Measurements from ENCODE around the gene CETP.
A peak's percentile ranks its signal among the peaks of the same experiment; 100 is the strongest.

The CETP gene

DNA sequence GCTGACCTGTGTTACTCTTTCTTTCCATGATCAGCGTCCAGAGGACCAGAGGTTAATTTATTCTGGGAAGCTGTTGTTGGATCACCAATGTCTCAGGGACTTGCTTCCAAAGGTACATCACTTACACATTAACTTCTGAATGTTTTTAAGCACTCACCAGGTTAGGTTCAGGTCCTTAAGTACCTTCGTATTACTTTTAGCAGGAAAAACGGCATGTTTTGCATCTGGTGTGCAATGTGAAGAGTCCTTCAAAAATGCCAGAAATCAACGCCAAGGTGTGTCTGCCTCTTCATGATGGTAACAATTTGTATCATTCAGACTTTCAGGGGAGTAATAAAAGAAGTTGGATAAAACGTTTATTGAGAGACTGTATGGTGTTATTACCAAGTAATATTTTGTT lies 26.5 kb upstream of the CETP start:
- no peak for DNase-seq

GRCh38 chr16:56936491-56936890 lies 25.3 kb upstream of the CETP start:
- DNase-seq, result no peak

- DNase-seq, result no peak
Measured at GRCh38 chr16:56936950-56937349, 24.8 kb upstream of the CETP start.

DNA sequence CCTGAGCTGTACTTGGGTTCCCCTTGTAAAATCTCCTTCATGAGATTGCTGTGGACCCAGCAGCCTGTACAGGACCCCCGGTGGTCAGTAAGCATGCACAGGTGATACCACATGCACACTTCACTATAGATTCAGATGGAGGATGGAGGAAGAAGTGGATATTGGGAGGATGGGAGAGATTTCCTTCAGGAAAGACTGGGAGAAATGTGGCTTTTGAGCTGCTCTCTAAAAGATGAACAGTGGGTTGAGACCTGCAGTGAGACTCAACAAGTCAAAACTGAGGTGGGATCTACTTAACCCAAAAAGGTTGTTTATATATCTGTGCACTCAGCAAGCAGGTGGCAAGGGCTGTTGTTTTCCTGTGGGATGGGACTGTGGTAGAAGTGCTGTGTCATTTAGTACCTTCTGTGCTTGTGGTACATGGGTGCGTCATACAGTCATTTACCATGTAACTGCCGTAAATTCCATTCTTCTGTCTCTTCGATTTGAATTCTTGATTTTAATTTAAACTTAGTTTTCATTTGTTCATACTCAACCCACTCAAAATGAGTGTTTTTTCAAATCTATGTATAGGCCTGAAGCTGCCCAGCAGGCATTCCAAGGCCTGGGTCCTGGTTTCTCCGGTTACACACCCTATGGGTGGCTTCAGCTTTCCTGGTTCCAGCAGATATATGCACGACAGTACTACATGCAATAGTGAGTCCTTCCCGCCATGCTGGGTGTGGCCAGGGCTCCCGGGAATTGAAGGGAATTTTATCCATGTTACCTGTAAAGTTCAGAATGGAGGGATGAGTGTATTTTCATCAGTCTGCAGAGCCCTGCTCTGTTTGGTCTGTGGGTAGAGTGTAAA lies 22.9 kb upstream of the CETP start:
- no peak for DNase-seq

- no peak for DNase-seq
Measured at GRCh38 chr16:56939801-56940200, 21.9 kb upstream of the CETP start.

- DNase-seq, result no peak
Measured at GRCh38 chr16:56941092-56941491, 20.7 kb upstream of the CETP start.

GRCh38 chr16:56941856-56942331 lies 19.9 kb upstream of the CETP start:
- no peak for DNase-seq

DNA sequence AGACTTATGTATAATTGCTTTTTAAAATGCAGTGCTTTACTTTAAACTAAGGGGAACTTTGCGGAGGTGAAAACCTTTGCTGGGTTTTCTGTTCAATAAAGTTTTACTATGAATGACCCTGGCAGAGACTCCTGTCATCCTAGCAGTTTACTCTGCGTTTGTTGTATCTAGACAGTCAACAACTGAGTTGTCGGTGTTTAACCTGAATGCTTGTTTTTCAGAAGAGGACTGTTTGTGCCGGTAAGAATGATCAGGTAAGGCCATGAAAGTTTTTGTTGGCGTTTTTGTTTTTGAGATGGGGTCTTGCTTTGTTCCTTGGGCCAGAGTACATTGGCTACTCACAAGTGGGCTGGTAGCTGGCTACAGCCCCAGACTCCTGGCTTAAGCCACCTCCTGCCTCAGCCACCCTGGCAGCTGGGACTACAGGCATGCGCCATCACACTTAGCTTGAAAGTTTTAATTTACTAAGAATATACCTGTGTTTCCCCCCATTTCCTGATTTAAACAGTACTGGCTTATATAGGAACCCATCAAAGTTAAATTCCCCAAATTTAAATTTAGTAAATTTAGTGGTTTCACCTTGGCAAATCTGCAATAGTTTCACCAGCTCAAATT lies 17.9 kb upstream of the CETP start:
- no peak for DNase-seq

GRCh38 chr16:56944954-56945839 lies 16.6 kb upstream of the CETP start:
- DNase-seq, result no peak

- no peak for DNase-seq
Measured at GRCh38 chr16:56945847-56946527, 15.8 kb upstream of the CETP start.

DNA sequence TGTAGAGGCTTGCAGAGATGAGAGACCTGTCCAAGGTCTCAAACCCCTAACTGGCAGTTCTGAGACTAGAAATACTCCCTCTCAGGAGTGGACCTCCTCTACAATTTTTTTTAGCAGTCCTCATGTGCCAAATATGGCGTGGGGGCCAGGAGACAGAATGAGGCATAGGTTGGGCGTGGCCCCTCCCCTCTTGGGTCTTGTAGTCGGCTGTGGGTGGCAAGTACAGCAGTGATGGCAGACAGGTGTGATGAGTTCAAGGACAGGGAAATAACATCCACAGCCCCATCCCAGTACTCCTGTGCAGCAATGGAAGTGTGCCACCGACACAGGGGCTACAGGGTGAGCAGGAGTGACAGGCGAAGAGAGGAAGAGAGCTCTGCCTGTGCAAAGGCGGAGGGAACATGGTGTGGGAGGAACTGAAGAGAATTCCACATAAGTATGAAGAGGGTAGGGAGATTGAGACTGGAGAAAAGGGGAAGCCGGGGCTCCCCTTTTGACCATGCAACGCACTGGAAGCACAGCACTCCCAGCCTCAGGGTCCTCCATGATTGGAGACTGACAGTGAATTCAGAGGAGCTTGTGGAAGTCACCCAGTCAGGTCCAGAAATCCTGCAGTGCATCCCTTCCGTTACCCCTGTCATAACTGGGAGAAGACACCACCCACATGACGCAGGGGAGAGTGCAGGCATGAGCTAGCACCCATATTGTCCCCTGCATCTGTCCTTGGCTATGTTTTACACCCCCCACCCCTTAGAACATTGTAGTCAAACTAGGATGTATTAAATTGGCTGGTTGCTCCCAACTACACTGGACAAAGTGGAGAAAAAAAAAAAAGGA lies 14.8 kb upstream of the CETP start:
- no peak for DNase-seq

DNA sequence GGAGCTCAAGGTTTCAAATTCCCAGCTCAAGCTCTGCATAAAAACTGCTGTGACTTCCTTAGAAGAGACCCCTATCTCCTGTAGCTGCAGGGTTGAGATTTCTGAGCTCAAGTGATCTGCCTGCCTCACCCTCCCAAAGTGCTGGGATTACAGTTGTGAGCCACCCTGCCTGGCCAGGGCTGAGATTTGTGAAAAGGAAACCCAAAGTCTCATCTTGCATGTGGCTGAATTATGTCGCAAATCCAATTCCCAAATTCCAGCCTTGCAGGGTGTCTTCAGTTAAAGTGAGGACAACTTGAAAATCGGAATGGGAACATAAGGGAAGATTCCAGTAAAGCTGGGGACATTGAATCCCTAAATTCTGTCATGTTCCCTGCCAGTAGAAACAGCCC lies 14.2 kb upstream of the CETP start:
- DNase-seq, result no peak

- DNase-seq, result no peak
Measured at GRCh38 chr16:56948234-56948633, 13.5 kb upstream of the CETP start.

- no peak for DNase-seq
Measured at GRCh38 chr16:56950051-56950450, 11.7 kb upstream of the CETP start.

DNA sequence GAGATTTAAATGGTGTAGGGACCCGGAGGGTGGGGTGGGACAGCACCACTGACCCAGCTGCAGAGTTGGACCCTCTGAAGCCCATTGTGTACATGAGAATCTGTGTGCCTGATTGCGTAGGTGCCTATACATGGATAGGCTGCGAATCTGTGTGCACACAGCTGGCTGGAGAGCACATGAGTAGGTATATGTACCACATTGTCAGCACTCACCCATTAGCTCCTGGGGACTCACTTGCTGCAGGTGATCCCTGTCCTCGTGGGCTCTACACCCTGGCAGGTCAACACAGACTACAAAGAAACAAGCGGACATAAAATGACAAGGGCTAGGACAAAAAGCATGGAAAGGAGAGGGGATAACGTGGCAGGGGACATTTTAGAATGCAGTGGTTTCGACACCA lies 11.3 kb upstream of the CETP start:
- no peak for DNase-seq

DNA sequence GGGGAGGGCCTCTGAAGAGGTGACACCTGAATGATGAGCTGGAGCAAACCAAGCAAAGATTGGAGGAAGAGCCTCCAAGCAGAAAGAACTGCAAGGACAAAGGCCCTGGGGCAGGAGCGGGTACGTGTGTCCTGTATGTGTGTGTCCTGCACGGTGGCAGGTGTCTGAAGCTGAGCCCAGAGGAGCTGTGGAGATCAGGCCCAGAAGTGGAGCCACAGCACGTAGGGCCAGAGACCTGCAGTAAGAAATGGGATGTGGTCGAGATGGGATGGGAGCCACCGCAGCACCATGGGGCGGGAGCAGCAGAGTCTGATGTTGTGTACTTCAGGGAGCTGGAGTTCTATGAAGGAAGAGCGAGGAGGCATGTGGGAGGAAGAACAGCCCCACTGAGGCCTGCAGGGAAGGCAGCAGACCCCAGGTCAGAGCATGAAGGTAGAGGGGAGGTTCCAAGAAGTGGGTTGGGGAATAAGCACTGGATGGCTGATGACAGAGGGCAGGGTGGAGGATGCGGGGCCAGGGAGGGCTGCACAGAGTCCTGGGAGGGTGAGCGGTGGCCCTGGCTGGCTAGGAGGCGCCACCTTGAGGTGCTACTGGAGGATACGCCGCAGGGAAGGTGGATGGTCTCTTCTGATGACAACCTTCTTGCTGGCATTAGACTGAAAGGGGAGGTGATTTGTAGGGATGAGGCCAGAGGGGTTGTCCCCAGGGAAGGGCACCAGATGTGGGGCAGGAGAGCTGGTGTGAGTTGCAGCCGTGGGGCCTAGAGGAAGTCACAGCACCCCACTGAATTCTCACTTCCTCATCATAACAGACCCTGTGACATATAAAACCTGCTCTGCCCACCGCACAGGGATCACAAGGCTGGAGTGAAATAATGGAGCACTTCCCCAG lies 10.6 kb upstream of the CETP start:
- peak; percentile 54 for DNase-seq

- DNase-seq, result no peak
Measured at GRCh38 chr16:56953006-56953405, 8.7 kb upstream of the CETP start.

- no peak for DNase-seq
Measured at GRCh38 chr16:56956076-56956475, 5.7 kb upstream of the CETP start.

DNA sequence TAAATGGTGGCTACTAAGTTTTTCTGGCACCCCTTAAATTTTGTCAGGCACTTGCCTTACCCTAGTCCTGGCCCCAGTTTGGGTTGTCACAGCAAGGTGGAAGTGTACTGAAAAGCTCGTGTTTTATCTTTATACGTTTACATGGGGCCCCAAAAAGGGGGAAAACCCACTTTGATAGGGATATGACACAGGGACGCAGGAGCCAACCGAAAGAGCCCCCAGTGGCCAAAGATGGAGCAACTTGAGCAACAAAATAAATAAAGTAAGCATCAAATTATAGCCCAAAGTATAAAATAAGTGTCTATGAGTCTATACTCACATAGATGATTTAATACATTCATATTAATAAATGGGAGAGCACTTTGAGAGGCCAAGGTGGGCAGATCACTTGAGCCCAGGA lies 5.0 kb upstream of the CETP start:
- DNase-seq, result no peak

DNA sequence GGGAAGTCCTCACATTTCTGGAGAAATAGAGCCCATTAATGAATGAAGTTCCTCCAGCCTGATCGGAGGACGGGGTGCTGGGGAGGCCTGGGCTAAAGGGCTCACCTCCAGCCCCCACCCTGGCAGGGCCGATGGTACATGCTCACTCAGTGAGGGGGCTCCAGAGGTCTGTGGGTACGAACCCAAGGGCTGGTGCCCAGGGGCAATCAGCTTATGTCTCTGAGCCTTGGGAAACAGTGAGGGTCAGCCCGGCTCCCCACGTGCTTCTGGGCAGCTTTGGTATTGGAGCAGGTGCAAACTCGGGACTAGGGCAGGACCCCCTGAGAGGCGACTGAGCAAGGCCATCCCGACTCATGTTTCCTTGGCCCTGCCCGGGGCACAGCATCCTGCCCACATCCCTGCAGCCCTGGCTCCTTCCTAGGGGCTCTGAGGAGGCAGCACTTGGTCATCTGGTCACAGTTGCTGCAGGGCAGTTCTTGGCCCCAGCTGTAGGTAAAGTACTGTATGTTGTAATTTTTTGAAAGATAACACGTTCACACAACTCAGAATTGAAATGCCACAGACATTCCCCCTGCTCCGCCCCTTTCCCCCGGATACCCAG lies 969 bp upstream of the CETP start:
- DNase-seq, result no peak
